Central memory CD8-positive, alpha-beta T cell (primary cell): ENCODE results near the gene PITPNC1.
"Not testable (repeated sequence)": the region's sequence is repeated elsewhere in the genome, so short reads cannot be mapped to it uniquely, and the experiment has no call there.

Source experiments
- ATAC-seq: fragments of 150-1000 bp; cut with Tn5 transposase; replicated peaks from 2 replicates; pipeline ENCODE4 v1.10.0; 2022; ENCODE audit warnings: mild to moderate bottlenecking, moderate FRiP score, moderate number of reproducible peaks; ENCODE audit not compliant: poor library complexity, severe bottlenecking; ENCODE audit errors: extremely low read depth
- DNase-seq, 2 donors: peaks; one replicate each; pipeline ENCODE4 v3.0.0; 2021; ENCODE audit warnings: low spot score in 2 of 2
- H3K27ac Mint-ChIP-seq: one replicate; pipeline ENCODE4 v1.8.0; 2022; ENCODE audit warnings: low read depth, mild to moderate bottlenecking, moderate library complexity, mixed read lengths
- H3K27me3 Mint-ChIP-seq: one replicate; pipeline ENCODE4 v1.8.0; 2022; ENCODE audit warnings: mixed read lengths
- H3K36me3 Mint-ChIP-seq: one replicate; pipeline ENCODE4 v1.8.0; 2022; ENCODE audit warnings: mild to moderate bottlenecking, moderate library complexity, mixed read lengths; ENCODE audit not compliant: insufficient read depth
- H3K4me1 Mint-ChIP-seq: one replicate; pipeline ENCODE4 v1.8.0; 2022; ENCODE audit warnings: mixed read lengths
- H3K4me3 Mint-ChIP-seq: one replicate; pipeline ENCODE4 v1.8.0; 2022; ENCODE audit warnings: mild to moderate bottlenecking, moderate library complexity, mixed read lengths
- H3K9me3 Mint-ChIP-seq: one replicate; pipeline ENCODE4 v1.8.0; 2022; ENCODE audit warnings: mixed read lengths

The PITPNC1 gene

GRCh38 chr17:67478401-67479041 lies 101.4 kb downstream of the PITPNC1 start:
- Mint-ChIP-seq H3K4me3 (peak overlapping the region; percentile 36), H3K4me1 (peaks cover 66% of the 10 kb centered on the region), H3K36me3 (peaks cover 7% of the 10 kb centered on the region), H3K9me3 (no peaks in the 10 kb centered on the region), H3K27ac (peak overlapping the region; percentile 88), H3K27me3 (no peaks in the 10 kb centered on the region)
- ATAC-seq (no peak), DNase-seq (no peak)

GRCh38 chr17:67479148-67479547 lies 102.1 kb downstream of the PITPNC1 start:
- ATAC-seq (no peak), DNase-seq (no peak)
- H3K4me1 Mint-ChIP-seq: peaks cover 66% of the 10 kb centered on the region
- no peaks in the 10 kb centered on the region for H3K9me3 Mint-ChIP-seq
- H3K4me3 Mint-ChIP-seq: peak overlapping the region; percentile 36
- peaks cover 7% of the 10 kb centered on the region for H3K36me3 Mint-ChIP-seq
- H3K27me3 Mint-ChIP-seq: no peaks in the 10 kb centered on the region
- peak overlapping the region; percentile 88 for H3K27ac Mint-ChIP-seq

GRCh38 chr17:67480959-67481358 lies 103.9 kb downstream of the PITPNC1 start:
- H3K4me1 Mint-ChIP-seq: peaks cover 56% of the 10 kb centered on the region
- not testable (repeated sequence) for H3K4me3 Mint-ChIP-seq, ATAC-seq, H3K27me3 Mint-ChIP-seq, DNase-seq, H3K36me3 Mint-ChIP-seq, H3K9me3 Mint-ChIP-seq, H3K27ac Mint-ChIP-seq

GRCh38 chr17:67481808-67482207 lies 104.7 kb downstream of the PITPNC1 start:
- Mint-ChIP-seq H3K27me3 (no peaks in the 10 kb centered on the region), H3K4me3 (no peak overlapping the region), H3K9me3 (no peaks in the 10 kb centered on the region), H3K27ac (no peak overlapping the region), H3K4me1 (peaks cover 63% of the 10 kb centered on the region), H3K36me3 (peaks cover 13% of the 10 kb centered on the region)
- DNase-seq: no peak
- no peak for ATAC-seq

GRCh38 chr17:67482764-67483163 lies 105.7 kb downstream of the PITPNC1 start:
- H3K4me3 Mint-ChIP-seq: no peak overlapping the region
- peaks cover 11% of the 10 kb centered on the region for H3K36me3 Mint-ChIP-seq
- H3K4me1 Mint-ChIP-seq: peaks cover 68% of the 10 kb centered on the region
- ATAC-seq (no peak), DNase-seq (no peak)
- H3K27ac Mint-ChIP-seq: peak overlapping the region; percentile 25
- no peaks in the 10 kb centered on the region for H3K9me3 Mint-ChIP-seq
- H3K27me3 Mint-ChIP-seq: no peaks in the 10 kb centered on the region

GRCh38 chr17:67484261-67484660 lies 107.2 kb downstream of the PITPNC1 start:
- ATAC-seq (no peak), DNase-seq (no peak)
- no peaks in the 10 kb centered on the region for H3K9me3 Mint-ChIP-seq
- peak overlapping the region; percentile 10 for H3K27ac Mint-ChIP-seq
- no peak overlapping the region for H3K4me3 Mint-ChIP-seq
- no peaks in the 10 kb centered on the region for H3K27me3 Mint-ChIP-seq
- peaks cover 10% of the 10 kb centered on the region for H3K36me3 Mint-ChIP-seq
- peaks cover 64% of the 10 kb centered on the region for H3K4me1 Mint-ChIP-seq

- H3K27ac Mint-ChIP-seq: peak overlapping the region; percentile 81
- ATAC-seq: no peak
Measured at GRCh38 chr17:67485666-67486065, 108.6 kb downstream of the PITPNC1 start.

GRCh38 chr17:67487506-67487905 lies 110.4 kb downstream of the PITPNC1 start:
- no peaks in the 10 kb centered on the region for H3K27me3 Mint-ChIP-seq
- ATAC-seq: no peak
- H3K4me1 Mint-ChIP-seq: peaks cover 80% of the 10 kb centered on the region
- no peak for DNase-seq
- H3K27ac Mint-ChIP-seq: peak overlapping the region; percentile 81
- H3K9me3 Mint-ChIP-seq: no peaks in the 10 kb centered on the region
- peaks cover 10% of the 10 kb centered on the region for H3K36me3 Mint-ChIP-seq
- H3K4me3 Mint-ChIP-seq: peak overlapping the region; percentile 53

More at GRCh38 chr17:67485666-67486065, 108.6 kb downstream of the PITPNC1 start:
- peaks cover 10% of the 10 kb centered on the region for H3K36me3 Mint-ChIP-seq
- H3K4me1 Mint-ChIP-seq: peaks cover 75% of the 10 kb centered on the region
- H3K9me3 Mint-ChIP-seq: no peaks in the 10 kb centered on the region
- no peaks in the 10 kb centered on the region for H3K27me3 Mint-ChIP-seq
- no peak for DNase-seq
- no peak overlapping the region for H3K4me3 Mint-ChIP-seq

- H3K9me3 Mint-ChIP-seq: no peaks in the 10 kb centered on the region
- peaks cover 10% of the 10 kb centered on the region for H3K36me3 Mint-ChIP-seq
- ATAC-seq (no peak), DNase-seq (no peak)
- H3K27ac Mint-ChIP-seq: peak overlapping the region; percentile 70
- peaks cover 84% of the 10 kb centered on the region for H3K4me1 Mint-ChIP-seq
- no peaks in the 10 kb centered on the region for H3K27me3 Mint-ChIP-seq
- H3K4me3 Mint-ChIP-seq: no peak overlapping the region
Measured at GRCh38 chr17:67488161-67488560, 111.1 kb downstream of the PITPNC1 start.

GRCh38 chr17:67488768-67489167 lies 111.7 kb downstream of the PITPNC1 start:
- Mint-ChIP-seq H3K27ac (peak overlapping the region; percentile 70), H3K4me1 (peaks cover 87% of the 10 kb centered on the region), H3K4me3 (no peak overlapping the region), H3K36me3 (peaks cover 10% of the 10 kb centered on the region), H3K9me3 (no peaks in the 10 kb centered on the region), H3K27me3 (no peaks in the 10 kb centered on the region)
- no peak for ATAC-seq
- DNase-seq: no peak

- no peak overlapping the region for H3K4me3 Mint-ChIP-seq
- H3K27me3 Mint-ChIP-seq: no peaks in the 10 kb centered on the region
- H3K9me3 Mint-ChIP-seq: no peaks in the 10 kb centered on the region
- H3K36me3 Mint-ChIP-seq: peaks cover 10% of the 10 kb centered on the region
- H3K4me1 Mint-ChIP-seq: peaks cover 87% of the 10 kb centered on the region
- H3K27ac Mint-ChIP-seq: peak overlapping the region; percentile 70
- DNase-seq: no peak
- no peak for ATAC-seq
Measured at GRCh38 chr17:67489273-67489672, 112.2 kb downstream of the PITPNC1 start.

- Mint-ChIP-seq H3K36me3 (peaks cover 13% of the 10 kb centered on the region), H3K4me3 (peak overlapping the region; percentile 71), H3K9me3 (no peaks in the 10 kb centered on the region), H3K4me1 (peaks cover 84% of the 10 kb centered on the region), H3K27ac (peak overlapping the region; percentile 70), H3K27me3 (no peaks in the 10 kb centered on the region)
- ATAC-seq (no peak), DNase-seq (no peak)
Measured at GRCh38 chr17:67490471-67490870, 113.4 kb downstream of the PITPNC1 start.

GRCh38 chr17:67491009-67491680 lies 114.1 kb downstream of the PITPNC1 start:
- peaks cover 14% of the 10 kb centered on the region for H3K36me3 Mint-ChIP-seq
- peak overlapping the region; percentile 71 for H3K4me3 Mint-ChIP-seq
- peak overlapping the region; percentile 32 for H3K27ac Mint-ChIP-seq
- no peaks in the 10 kb centered on the region for H3K27me3 Mint-ChIP-seq
- H3K9me3 Mint-ChIP-seq: no peaks in the 10 kb centered on the region
- H3K4me1 Mint-ChIP-seq: peaks cover 85% of the 10 kb centered on the region
- DNase-seq (no peak), ATAC-seq (no peak)
